GM23338 (cell line): ENCODE measurements around the gene LRMDA. TPM values are rescaled to one million over a fixed set of nuclear protein-coding genes. Genes with fewer than 3 reads are reported as not detected.

ENCODE experiments used
- ATAC-seq: fragments of 200-7000 bp; cut with Tn5 transposase; 3 replicates; pipeline ENCODE4 v1.9.1; 2020
- DNase-seq: peaks from one replicate; pipeline ENCODE4 v3.0.0-alpha.2; 2015; ENCODE audit warnings: low spot score
- H2AFZ ChIP-seq: fragments of 200-600 bp; sonication (generic); 2 replicates; pipeline ENCODE4 v1.8.0; 2016; ENCODE audit warnings: antibody characterized with exemption, mild to moderate bottlenecking, moderate library complexity
- H3F3A ChIP-seq: fragments of 200-600 bp; sonication (generic); replicated peaks from 2 replicates; pipeline ENCODE4 v1.8.0; 2017; ENCODE audit warnings: antibody characterized with exemption, mixed run types, low read depth
- H3K27ac ChIP-seq: fragments of 200-600 bp; sonication (generic); 2 replicates; pipeline ENCODE4 v1.6.1; 2016; ENCODE audit warnings: low read depth
- H3K27me3 ChIP-seq: fragments of 200-600 bp; sonication (generic); 2 replicates; pipeline ENCODE4 v1.8.0; 2016; ENCODE audit warnings: mild to moderate bottlenecking, mixed run types, moderate library complexity; ENCODE audit not compliant: insufficient read depth
- H3K36me3 ChIP-seq: fragments of 200-600 bp; sonication (generic); 2 replicates; pipeline ENCODE4 v1.8.0; 2016; ENCODE audit warnings: mild to moderate bottlenecking; ENCODE audit not compliant: insufficient read depth
- H3K4me1 ChIP-seq: fragments of 200-600 bp; sonication (generic); 2 replicates; pipeline ENCODE4 v1.8.0; 2016; ENCODE audit warnings: mild to moderate bottlenecking, moderate library complexity; ENCODE audit not compliant: insufficient read depth
- H3K4me2 ChIP-seq: fragments of 200-600 bp; sonication (generic); 2 replicates; pipeline ENCODE4 v1.7.1; 2017; ENCODE audit warnings: mixed run types
- H3K4me3 ChIP-seq: fragments of 200-600 bp; sonication (generic); 2 replicates; pipeline ENCODE4 v1.6.1; 2016; ENCODE audit warnings: mixed run types
- H3K79me2 ChIP-seq: fragments of 200-600 bp; sonication (generic); replicated peaks from 2 replicates; pipeline ENCODE4 v1.8.0; 2017; ENCODE audit warnings: mild to moderate bottlenecking; ENCODE audit not compliant: insufficient read depth
- H3K9me2 ChIP-seq: fragments of 200-600 bp; sonication (generic); 2 replicates; pipeline ENCODE4 v1.8.0; 2017; ENCODE audit not compliant: insufficient read depth
- H4K20me1 ChIP-seq: fragments of 200-600 bp; sonication (generic); replicated peaks from 2 replicates; pipeline ENCODE4 v1.8.0; 2017; ENCODE audit warnings: mild to moderate bottlenecking; ENCODE audit not compliant: insufficient read depth
- H3K27ac Mint-ChIP-seq: 2 replicates; pipeline ENCODE4 v1.8.0; 2020; ENCODE audit warnings: inconsistent platforms, mild to moderate bottlenecking, moderate library complexity, mixed read lengths
- H3K27me3 Mint-ChIP-seq: 3 replicates; pipeline ENCODE4 v1.8.0; 2022; ENCODE audit warnings: low read depth, mild to moderate bottlenecking, moderate library complexity, mixed read lengths, inconsistent platforms; ENCODE audit not compliant: insufficient read depth, poor library complexity
- H3K36me3 Mint-ChIP-seq: 3 replicates; pipeline ENCODE4 v1.8.0; 2021; ENCODE audit warnings: low read depth, mild to moderate bottlenecking, inconsistent platforms, moderate library complexity, mixed read lengths
- H3K4me1 Mint-ChIP-seq: 3 replicates; pipeline ENCODE4 v1.8.0; 2020; ENCODE audit warnings: mild to moderate bottlenecking, inconsistent platforms, mixed read lengths
- H3K4me3 Mint-ChIP-seq: 3 replicates; pipeline ENCODE4 v1.8.0; 2021; ENCODE audit warnings: moderate library complexity, mild to moderate bottlenecking, inconsistent platforms, mixed read lengths
- H3K9me3 Mint-ChIP-seq: 3 replicates; pipeline ENCODE4 v1.8.0; 2020; ENCODE audit warnings: moderate library complexity, mild to moderate bottlenecking, inconsistent platforms, mixed read lengths
- CREB1 ChIP-seq: fragments of 250-450 bp; sonication (Bioruptor Pico); IDR thresholded peaks from 2 replicates; pipeline ENCODE4 v1.5.0; 2020; ENCODE audit warnings: low read depth, mild to moderate bottlenecking, moderate library complexity
- ETS1 ChIP-seq: IDR thresholded peaks from 2 replicates; pipeline ENCODE4 v1.6.1; 2016; ENCODE audit warnings: antibody characterized with exemption
- EZH2 ChIP-seq: fragments of 200-600 bp; sonication (generic); IDR thresholded peaks from one replicate; pipeline ENCODE4 v1.8.0; 2017; ENCODE audit warnings: antibody characterized with exemption, mild to moderate bottlenecking, low read depth; ENCODE audit not compliant: unreplicated experiment
- EZH2phosphoT487 ChIP-seq: fragments of 200-600 bp; sonication (generic); IDR thresholded peaks from one replicate; pipeline ENCODE4 v1.8.1; 2018; ENCODE audit warnings: antibody characterized with exemption; ENCODE audit not compliant: unreplicated experiment
- JUNB ChIP-seq: IDR thresholded peaks from one replicate; pipeline ENCODE4 v1.6.1; 2016; ENCODE audit warnings: antibody characterized with exemption; ENCODE audit not compliant: unreplicated experiment
- NANOG ChIP-seq: IDR thresholded peaks from 2 replicates; pipeline ENCODE4 v1.6.1; 2016; ENCODE audit warnings: antibody characterized with exemption, borderline replicate concordance
- POLR2AphosphoS5 ChIP-seq: IDR thresholded peaks from 2 replicates; pipeline ENCODE4 v1.6.1; 2016; ENCODE audit warnings: antibody characterized with exemption, low read depth
- STAT1 ChIP-seq: IDR thresholded peaks from one replicate; pipeline ENCODE4 v1.6.1; 2016; ENCODE audit warnings: antibody characterized with exemption; ENCODE audit not compliant: unreplicated experiment
- ZNF114 ChIP-seq: fragments of 250-450 bp; sonication (Bioruptor Pico); IDR thresholded peaks from 2 replicates; pipeline ENCODE4 v1.5.0; 2020; ENCODE audit warnings: mild to moderate bottlenecking, moderate library complexity
- ZNF331 ChIP-seq: fragments of 250-450 bp; sonication (Bioruptor Pico); IDR thresholded peaks from 2 replicates; pipeline ENCODE4 v1.5.0; 2020; ENCODE audit warnings: low read depth, mild to moderate bottlenecking, moderate library complexity
- ZNF462 ChIP-seq: fragments of 250-450 bp; sonication (Bioruptor Pico); IDR thresholded peaks from 2 replicates; pipeline ENCODE4 v1.5.0; 2020; ENCODE audit warnings: mild to moderate bottlenecking, moderate library complexity
- polyA plus RNA-seq: library from polyadenylated mRNA; unstranded; fragments of >200 nt; fragmentation: Nextera tagmentation; extraction: Ambion mirVana; gene quantifications from 2 replicates; pipeline ENCODE4 v1.2.1, GENCODE V29; 2016
- total RNA-seq: library from RNA; depleted of rRNA; stranded (reverse); fragments of >200 nt; shearing (Covaris generic); gene quantifications from 2 replicates; pipeline ENCODE4 v1.2.3, GENCODE V29; 2014
- TF ChIP-seq, protein P1 (sequence below), 2 experiments: fragments of 200-600 bp in 1 of 2; sonication (generic) in 1 of 2; conservative IDR thresholded peaks; 2 replicates each; pipeline versions ENCODE4 v1.5.1 to v1.6.1; 2016 to 2017; ENCODE audit warnings: antibody characterized with exemption in 2 of 2, low read depth in 2 of 2, mild to moderate bottlenecking in 2 of 2, moderate library complexity in 1 of 2
- TF ChIP-seq, protein P2 (sequence below): IDR thresholded peaks from one replicate; pipeline ENCODE4 v1.6.1; 2018; ENCODE audit warnings: antibody characterized with exemption; ENCODE audit not compliant: unreplicated experiment

Gene LRMDA
- total and polyA plus RNA-seq, 2 experiments from 2014 or later: 0.90 to 1.8 TPM

DNA sequence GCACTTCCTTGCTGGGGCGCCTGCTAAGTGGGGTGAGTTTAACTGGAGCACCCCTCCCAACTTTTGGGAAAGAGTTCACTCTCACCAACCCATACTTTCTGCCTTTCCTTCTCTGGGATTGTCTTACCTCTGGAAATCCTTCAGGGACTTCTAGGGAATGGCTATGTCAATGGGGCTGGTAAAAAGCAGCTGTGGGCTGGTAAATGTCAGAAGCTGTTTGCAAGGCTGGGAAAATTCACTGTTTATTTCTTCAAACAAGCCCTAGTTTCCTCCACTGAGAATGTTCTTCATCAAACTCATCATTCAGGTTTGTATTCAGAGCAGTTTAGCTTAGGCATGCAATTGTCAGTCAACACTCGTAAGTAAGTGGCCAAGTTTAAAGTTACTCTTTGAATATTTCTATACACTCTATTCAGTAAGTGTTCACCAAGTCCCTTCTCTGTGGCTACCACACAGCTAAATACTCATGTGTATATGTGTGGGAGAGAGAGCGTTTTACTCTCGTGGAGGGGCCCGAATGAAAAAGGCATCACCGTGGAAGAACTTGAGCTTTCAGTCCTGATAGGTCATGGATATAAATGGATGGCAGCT, 654.8 kb downstream of the LRMDA start:
- Histone ChIP-seq H3F3A (no peaks in the 10 kb centered on the region; the same call in 1 of the 2 replicates), H3K27ac (no peak overlapping the region), H4K20me1 (no peaks in the 10 kb centered on the region), H3K4me3 (no peak overlapping the region), H3K36me3 (no peaks in the 10 kb centered on the region), H3K9me2 (no peaks in the 10 kb centered on the region; the same call in 1 of the 2 replicates), H3K79me2 (no peaks in the 10 kb centered on the region), H3K4me2 (no peak overlapping the region), H3K27me3 (no peaks in the 10 kb centered on the region), H2AFZ (no peak overlapping the region), H3K4me1 (peaks cover 36% of the 10 kb centered on the region)
- Mint-ChIP-seq H3K4me3 (no peak overlapping the region), H3K36me3 (no peaks in the 10 kb centered on the region; the same call in 1 of the 3 replicates), H3K9me3 (no peaks in the 10 kb centered on the region; the same call in 1 of the 3 replicates), H3K4me1 (peaks cover 35% of the 10 kb centered on the region), H3K27ac (no peak overlapping the region), H3K27me3 (peaks cover 9% of the 10 kb centered on the region)
- TF ChIP-seq NANOG (no peak), ZNF331 (CRISPR knock-in tag) (no peak), EZH2 (no peak), ZNF462 (no peak), JUNB (no peak), ETS1 (no peak), EZH2phosphoT487 (no peak), STAT1 (no peak), ZNF114 (no peak), CREB1 (CRISPR knock-in tag) (no peak), POLR2AphosphoS5 (no peak)
- TF ChIP-seq, protein P1, sequence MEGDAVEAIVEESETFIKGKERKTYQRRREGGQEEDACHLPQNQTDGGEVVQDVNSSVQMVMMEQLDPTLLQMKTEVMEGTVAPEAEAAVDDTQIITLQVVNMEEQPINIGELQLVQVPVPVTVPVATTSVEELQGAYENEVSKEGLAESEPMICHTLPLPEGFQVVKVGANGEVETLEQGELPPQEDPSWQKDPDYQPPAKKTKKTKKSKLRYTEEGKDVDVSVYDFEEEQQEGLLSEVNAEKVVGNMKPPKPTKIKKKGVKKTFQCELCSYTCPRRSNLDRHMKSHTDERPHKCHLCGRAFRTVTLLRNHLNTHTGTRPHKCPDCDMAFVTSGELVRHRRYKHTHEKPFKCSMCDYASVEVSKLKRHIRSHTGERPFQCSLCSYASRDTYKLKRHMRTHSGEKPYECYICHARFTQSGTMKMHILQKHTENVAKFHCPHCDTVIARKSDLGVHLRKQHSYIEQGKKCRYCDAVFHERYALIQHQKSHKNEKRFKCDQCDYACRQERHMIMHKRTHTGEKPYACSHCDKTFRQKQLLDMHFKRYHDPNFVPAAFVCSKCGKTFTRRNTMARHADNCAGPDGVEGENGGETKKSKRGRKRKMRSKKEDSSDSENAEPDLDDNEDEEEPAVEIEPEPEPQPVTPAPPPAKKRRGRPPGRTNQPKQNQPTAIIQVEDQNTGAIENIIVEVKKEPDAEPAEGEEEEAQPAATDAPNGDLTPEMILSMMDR (conservative IDR thresholded peaks at IDR 0.05; ENCODE audit: low read depth in 2 of 2): no peak
- TF ChIP-seq, protein P2, sequence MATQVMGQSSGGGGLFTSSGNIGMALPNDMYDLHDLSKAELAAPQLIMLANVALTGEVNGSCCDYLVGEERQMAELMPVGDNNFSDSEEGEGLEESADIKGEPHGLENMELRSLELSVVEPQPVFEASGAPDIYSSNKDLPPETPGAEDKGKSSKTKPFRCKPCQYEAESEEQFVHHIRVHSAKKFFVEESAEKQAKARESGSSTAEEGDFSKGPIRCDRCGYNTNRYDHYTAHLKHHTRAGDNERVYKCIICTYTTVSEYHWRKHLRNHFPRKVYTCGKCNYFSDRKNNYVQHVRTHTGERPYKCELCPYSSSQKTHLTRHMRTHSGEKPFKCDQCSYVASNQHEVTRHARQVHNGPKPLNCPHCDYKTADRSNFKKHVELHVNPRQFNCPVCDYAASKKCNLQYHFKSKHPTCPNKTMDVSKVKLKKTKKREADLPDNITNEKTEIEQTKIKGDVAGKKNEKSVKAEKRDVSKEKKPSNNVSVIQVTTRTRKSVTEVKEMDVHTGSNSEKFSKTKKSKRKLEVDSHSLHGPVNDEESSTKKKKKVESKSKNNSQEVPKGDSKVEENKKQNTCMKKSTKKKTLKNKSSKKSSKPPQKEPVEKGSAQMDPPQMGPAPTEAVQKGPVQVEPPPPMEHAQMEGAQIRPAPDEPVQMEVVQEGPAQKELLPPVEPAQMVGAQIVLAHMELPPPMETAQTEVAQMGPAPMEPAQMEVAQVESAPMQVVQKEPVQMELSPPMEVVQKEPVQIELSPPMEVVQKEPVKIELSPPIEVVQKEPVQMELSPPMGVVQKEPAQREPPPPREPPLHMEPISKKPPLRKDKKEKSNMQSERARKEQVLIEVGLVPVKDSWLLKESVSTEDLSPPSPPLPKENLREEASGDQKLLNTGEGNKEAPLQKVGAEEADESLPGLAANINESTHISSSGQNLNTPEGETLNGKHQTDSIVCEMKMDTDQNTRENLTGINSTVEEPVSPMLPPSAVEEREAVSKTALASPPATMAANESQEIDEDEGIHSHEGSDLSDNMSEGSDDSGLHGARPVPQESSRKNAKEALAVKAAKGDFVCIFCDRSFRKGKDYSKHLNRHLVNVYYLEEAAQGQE: no peak
- DNase-seq (no peak), ATAC-seq (no peak)
